SK-N-SH (cell line): ENCODE measurements around the gene SORBS2. TPM values are rescaled to one million over a fixed set of nuclear protein-coding genes. Genes with fewer than 3 reads are reported as not detected.
"Not testable (repeated sequence)": the region's sequence is repeated elsewhere in the genome, so short reads cannot be mapped to it uniquely, and the experiment has no call there.

ENCODE experiments used
- CTCF ChIA-PET: fragments of 300-600, 350-600 bp; formaldehyde crosslinking; extraction: SDS; loops from one replicate; lab custom pipeline; 2021; lab: Yijun Ruan, JAX
- POLR2A ChIA-PET: fragments of 350-600 bp; sonication (Branson Sonifier 250); formaldehyde crosslinking; extraction: SDS; loops from one replicate; lab custom pipeline; 2020; ENCODE audit warnings: antibody characterized with exemption, inconsistent platforms; lab: Yijun Ruan, JAX
- DNase-seq: peaks from one replicate; pipeline ENCODE4 v3.0.0; 2012
- H2AFZ ChIP-seq: fragments of 200-600 bp; sonication (generic); 2 replicates; pipeline ENCODE4 v1.8.1; 2016; ENCODE audit warnings: antibody characterized with exemption, mild to moderate bottlenecking, low read depth
- H3F3A ChIP-seq: fragments of 200-600 bp; sonication (generic); replicated peaks from 2 replicates; pipeline ENCODE3; 2016; ENCODE audit warnings: antibody characterized with exemption, mild to moderate bottlenecking; ENCODE audit not compliant: insufficient read depth
- H3K27ac ChIP-seq, 2 experiments: fragments of 200-500 bp in 1 of 2; fragments of 200-600 bp in 1 of 2; sonication (Bioruptor generic) in 1 of 2; sonication (generic), shearing (Covaris generic) in 1 of 2; 2 replicates each; pipeline versions ENCODE4 v1.5.1 to v1.6.1; 2014 to 2016; ENCODE audit warnings: low read depth in 2 of 2, inconsistent platforms in 1 of 2, low read length in 1 of 2, mild to moderate bottlenecking in 1 of 2, mixed read lengths in 1 of 2
- H3K27me3 ChIP-seq: fragments of 200-600 bp; sonication (generic), shearing (Covaris generic); 2 replicates; pipeline ENCODE4 v1.6.1; 2016; ENCODE audit warnings: mixed run types; ENCODE audit not compliant: insufficient read depth
- H3K36me3 ChIP-seq, 2 experiments: fragments of 200-500 bp in 1 of 2; fragments of 200-600 bp in 1 of 2; sonication (Bioruptor generic) in 1 of 2; sonication (generic) in 1 of 2; replicated peaks in 1 of 2; 2 replicates each; pipeline versions ENCODE3 to v1.5.1; 2014 to 2016; ENCODE audit warnings: low read length in 1 of 2, mild to moderate bottlenecking in 1 of 2; ENCODE audit not compliant: insufficient read depth in 2 of 2, control insufficient read depth in 1 of 2
- H3K4me1 ChIP-seq, 2 experiments: fragments of 200-500 bp in 1 of 2; fragments of 200-600 bp in 1 of 2; sonication (Bioruptor generic) in 1 of 2; sonication (generic), shearing (Covaris generic) in 1 of 2; 2 replicates each; pipeline versions ENCODE4 v1.5.1 to v1.6.1; 2014 to 2016; ENCODE audit warnings: low read depth in 1 of 2, low read length in 1 of 2, mixed run types in 1 of 2; ENCODE audit not compliant: insufficient read depth in 2 of 2, control insufficient read depth in 1 of 2
- H3K4me2 ChIP-seq: fragments of 200-600 bp; sonication (generic), shearing (Covaris generic); 2 replicates; pipeline ENCODE4 v1.6.1; 2017; ENCODE audit warnings: mixed run types
- H3K4me3 ChIP-seq, 2 experiments: fragments of 200-500 bp in 1 of 2; fragments of 200-600 bp in 1 of 2; sonication (Bioruptor generic) in 1 of 2; sonication (generic), shearing (Covaris generic) in 1 of 2; 2 replicates each; pipeline versions ENCODE4 v1.5.1 to v1.8.1; 2014 to 2016; ENCODE audit warnings: low read depth in 2 of 2, inconsistent platforms in 1 of 2, low read length in 1 of 2, mild to moderate bottlenecking in 1 of 2, mixed read lengths in 1 of 2, moderate library complexity in 1 of 2
- H3K79me2 ChIP-seq: fragments of 200-600 bp; sonication (generic); 2 replicates; pipeline ENCODE4 v1.8.1; 2017; ENCODE audit warnings: mild to moderate bottlenecking; ENCODE audit not compliant: insufficient read depth
- H3K9ac ChIP-seq: fragments of 200-600 bp; sonication (generic); 2 replicates; pipeline ENCODE4 v1.6.1; 2017; ENCODE audit warnings: mixed run types
- H3K9me2 ChIP-seq: fragments of 200-600 bp; sonication (generic); 2 replicates; pipeline ENCODE4 v1.6.1; 2017; ENCODE audit warnings: mixed run types
- H3K9me3 ChIP-seq: fragments of 200-600 bp; sonication (generic); 2 replicates; pipeline ENCODE4 v1.6.1; 2017; ENCODE audit warnings: mixed run types, mild to moderate bottlenecking, moderate library complexity
- H4K20me1 ChIP-seq: fragments of 200-600 bp; sonication (generic); 2 replicates; pipeline ENCODE4 v1.6.1; 2017; ENCODE audit warnings: mild to moderate bottlenecking, mixed run types; ENCODE audit not compliant: insufficient read depth
- ELF1 ChIP-seq: IDR thresholded peaks from 2 replicates; pipeline ENCODE4 v1.4.0; 2012
- EP300 ChIP-seq, 2 experiments: IDR thresholded peaks; 2 replicates each; pipeline versions ENCODE4 v1.4.0 to v1.6.1; 2012; ENCODE audit warnings: borderline replicate concordance in 1 of 2, low read depth in 1 of 2, low read length in 1 of 2
- GABPA ChIP-seq: IDR thresholded peaks from 2 replicates; pipeline ENCODE4 v1.4.0; 2012; ENCODE audit warnings: low read depth, mild to moderate bottlenecking
- JUND ChIP-seq: IDR thresholded peaks from 2 replicates; pipeline ENCODE4 v1.4.0; 2012
- NRF1 ChIP-seq: IDR thresholded peaks from 2 replicates; pipeline ENCODE4 v1.6.1; 2012; ENCODE audit warnings: low read depth, mild to moderate bottlenecking, low read length
- PBX3 ChIP-seq: IDR thresholded peaks from 2 replicates; pipeline ENCODE4; 2012
- RFX5 ChIP-seq: IDR thresholded peaks from 2 replicates; pipeline ENCODE4 v1.6.1; 2012; ENCODE audit warnings: mild to moderate bottlenecking, improper control_type of control experiment, low read length
- RXRA ChIP-seq: IDR thresholded peaks from 2 replicates; pipeline ENCODE4 v1.4.0; 2012; ENCODE audit warnings: low read depth, mild to moderate bottlenecking, borderline replicate concordance
- SIN3A ChIP-seq: IDR thresholded peaks from 2 replicates; pipeline ENCODE4 v1.6.1; 2012; ENCODE audit warnings: low read depth, mild to moderate bottlenecking, low read length, moderate library complexity, borderline replicate concordance
- SMC3 ChIP-seq: IDR thresholded peaks from 2 replicates; pipeline ENCODE4 v1.6.1; 2012; ENCODE audit warnings: low read depth, low read length, improper control_type of control experiment
- TCF12 ChIP-seq: IDR thresholded peaks from 2 replicates; pipeline ENCODE4 v1.4.0; 2012
- WGBS: methylation state at CpG from one replicate; pipeline ENCODE4 v1.1.6; 2017; ENCODE audit warnings: low lambda C conversion rate; 5-methylcytosine and 5-hydroxymethylcytosine counted together
- polyA plus RNA-seq, 3 experiments: library from polyadenylated mRNA; depleted of rRNA; stranded (reverse); fragments of >200 nt; gene quantifications; 2 replicates each; pipeline ENCODE4 v1.2.3, GENCODE V29; 2012

SORBS2 gene
- polyA plus RNA-seq, 1 of the 3 experiments (the other 2 are of a cell fraction), result 2.5 TPM

- Histone ChIP-seq H3K4me2 (no peak overlapping the region), H4K20me1 (no peaks in the 10 kb centered on the region), H3K27me3 (no peaks in the 10 kb centered on the region), H3K9ac (no peak overlapping the region), H3K9me2 (no peaks in the 10 kb centered on the region), H3K79me2 (no peaks in the 10 kb centered on the region), H3K4me1 (peaks cover 0 to 2% of the 10 kb centered on the region in 2 experiments; a peak in 2 of 4 replicates), H3F3A (no peaks in the 10 kb centered on the region), H3K9me3 (no peaks in the 10 kb centered on the region; the same call in 1 of the 2 replicates), H3K4me3 (no peak overlapping the region), H3K27ac (no peak overlapping the region), H3K36me3 (no peaks in the 10 kb centered on the region), H2AFZ (no peak overlapping the region)
- 37% methylated on average over 3 of the region's 3 CpGs for WGBS
- TF ChIP-seq EP300 (IDR thresholded peaks at IDR 0.05; ENCODE audit: borderline replicate concordance in 1 of 2, low read depth in 1 of 2, low read length in 1 of 2), result no peak
- TF ChIP-seq TCF12, result no peak
- TF ChIP-seq RFX5, result no peak
- no peak for TF ChIP-seq SIN3A
- no peak for DNase-seq
- ChIA-PET CTCF (no interaction called here), POLR2A (no interaction called here)
These were observed 249.5 kb downstream of the SORBS2 start for GRCh38 chr4:185562531-185562930.

GRCh38 chr4:185560316-185560715 is 251.7 kb downstream of the SORBS2 start:
- Histone ChIP-seq H3K36me3 (no peaks in the 10 kb centered on the region), H3K27me3 (no peaks in the 10 kb centered on the region), H3K9me2 (no peaks in the 10 kb centered on the region), H3K4me2 (no peak overlapping the region), H3K27ac (no peak overlapping the region), H2AFZ (no peak overlapping the region), H3K9me3 (no peaks in the 10 kb centered on the region; the same call in 1 of the 2 replicates), H3K4me3 (no peak overlapping the region), H3K9ac (no peak overlapping the region), H3F3A (no peaks in the 10 kb centered on the region), H3K79me2 (no peaks in the 10 kb centered on the region), H4K20me1 (no peaks in the 10 kb centered on the region), H3K4me1 (no peaks in the 10 kb centered on the region; a peak in 1 of 4 replicates)
- no peak for DNase-seq
- TF ChIP-seq PBX3, result no peak
- TF ChIP-seq SMC3, result no peak
- TF ChIP-seq NRF1, result no peak
- no peak for TF ChIP-seq JUND
- no peak for TF ChIP-seq ELF1
- WGBS, result 78% methylated on average over 4 of the region's 5 CpGs
- POLR2A ChIA-PET, result no interaction called here
- CTCF ChIA-PET, result no interaction called here

GRCh38 chr4:185559915-185560281 is 252.1 kb downstream of the SORBS2 start:
- no peak for DNase-seq
- no peak overlapping the region for H3K27ac ChIP-seq

GRCh38 chr4:185559251-185559914 is 252.6 kb downstream of the SORBS2 start:
- 60% methylated on average over 8 of the region's 8 CpGs for WGBS
- H3K79me2 ChIP-seq, H3K9me3 ChIP-seq, H3K4me3 ChIP-seq, H2AFZ ChIP-seq, H3K9me2 ChIP-seq, H3K4me1 ChIP-seq, H3K36me3 ChIP-seq, H3K27me3 ChIP-seq, H3K4me2 ChIP-seq, H3K27ac ChIP-seq, H3F3A ChIP-seq, DNase-seq, H4K20me1 ChIP-seq, H3K9ac ChIP-seq, POLR2A ChIA-PET: not testable (repeated sequence)
- CTCF ChIA-PET, result interaction anchor here (0.6 kb wide), 1 partner anchor 23 kb away, joined by 3 read pairs; no protein-coding TSS in a partner anchor

More at GRCh38 chr4:185559915-185560281, 252.1 kb downstream of the SORBS2 start:
- Histone ChIP-seq H3K9me2 (no peaks in the 10 kb centered on the region), H3K27me3 (no peaks in the 10 kb centered on the region), H3K4me1 (no peaks in the 10 kb centered on the region; a peak in 1 of 4 replicates), H3K9me3 (no peaks in the 10 kb centered on the region), H2AFZ (no peak overlapping the region), H3K9ac (no peak overlapping the region), H4K20me1 (no peaks in the 10 kb centered on the region), H3K36me3 (no peaks in the 10 kb centered on the region), H3K4me3 (no peak overlapping the region), H3F3A (no peaks in the 10 kb centered on the region), H3K79me2 (no peaks in the 10 kb centered on the region), H3K4me2 (no peak overlapping the region)
- no peak for TF ChIP-seq GABPA
- TF ChIP-seq RXRA, result no peak
- WGBS, result 63% methylated on average over 3 of the region's 4 CpGs
- CTCF ChIA-PET, result interaction anchor here (0.6 kb wide), 1 partner anchor 24 kb away, joined by 3 read pairs; no protein-coding TSS in a partner anchor
- POLR2A ChIA-PET, result no interaction called here
